Upper lobe of left lung (tissue), 6 donors: ENCODE results near the gene RAI1. TPM values are rescaled to one million over a fixed set of nuclear protein-coding genes. Genes with fewer than 3 reads are reported as not detected.

Source experiments
- ATAC-seq, 2 donors: fragments of 200-7000 bp; cut with Tn5 transposase; one replicate each; pipeline ENCODE4 v1.9.1; 2022; ENCODE audit warnings: mild to moderate bottlenecking in 2 of 2, moderate library complexity in 2 of 2; ENCODE audit not compliant: low FRiP score in 2 of 2
- DNase-seq, 2 donors: peaks; one replicate each; pipeline ENCODE4 v3.0.0-alpha.2; 2019 to 2020
- H3K27ac ChIP-seq, 4 donors: fragments of 200-600 bp; sonication (generic); one replicate each; pipeline ENCODE4 v1.5.1; 2016 to 2019
- H3K27me3 ChIP-seq, 4 donors: fragments of 200-600 bp; sonication (generic); one replicate each; pipeline ENCODE4 v1.5.1; 2017 to 2019
- H3K36me3 ChIP-seq, 4 donors: fragments of 200-600 bp; sonication (generic); one replicate each; pipeline ENCODE4 v1.5.1; 2016 to 2019
- H3K4me1 ChIP-seq, 4 donors: fragments of 200-600 bp; sonication (generic); one replicate each; pipeline ENCODE4 v1.5.1; 2018 to 2019
- H3K4me3 ChIP-seq, 4 donors: fragments of 200-600 bp; sonication (generic); one replicate each; pipeline ENCODE4 v1.5.1; 2017 to 2019; ENCODE audit warnings: mild to moderate bottlenecking in 2 of 4, moderate library complexity in 1 of 4
- H3K9me3 ChIP-seq, 4 donors: fragments of 200-600 bp; sonication (generic); one replicate each; pipeline ENCODE4 v1.5.1; 2018 to 2019
- EP300 ChIP-seq, 4 donors: sonication (generic); formaldehyde crosslinking; IDR thresholded peaks; one replicate each; pipeline ENCODE4 v1.5.1; 2017; ENCODE audit warnings: antibody characterized with exemption in 4 of 4, control low read depth in 2 of 4
- POLR2A ChIP-seq, 4 donors: fragments of 450-650 bp; IDR thresholded peaks; one replicate each; pipeline ENCODE4 v1.5.1; 2016 to 2017; ENCODE audit warnings: antibody characterized with exemption in 4 of 4, mild to moderate bottlenecking in 2 of 4
- POLR2AphosphoS5 ChIP-seq, 2 donors: sonication (generic); formaldehyde crosslinking; IDR thresholded peaks; one replicate each; pipeline ENCODE4 v1.5.1; 2017; ENCODE audit warnings: antibody characterized with exemption in 2 of 2
- WGBS, 2 donors: methylation state at CpG; one replicate each; pipeline ENCODE4 v1.1.5; 2017 to 2018; 5-methylcytosine and 5-hydroxymethylcytosine counted together
- total RNA-seq, 6 donors: library from RNA; depleted of rRNA in 4 of 6; stranded (reverse); fragments of >200 nt in 4 of 6; gene quantifications; one replicate each; pipeline versions ENCODE4 v1.1.0 to v1.2.1, GENCODE V29; 2016 to 2021
- TF ChIP-seq, protein P1 (sequence below), 6 experiments: fragments of 450-650 bp in 4 of 6; fragments of 200-600 bp in 2 of 6; sonication (generic) in 2 of 6; IDR thresholded peaks; one replicate each; pipeline ENCODE4 v1.5.1; 2016 to 2019; ENCODE audit warnings: antibody characterized with exemption in 6 of 6
- donor health status: DM: no; HTN: no; CAD: no; lungs with moderate emphysema.
- donor health status: DM: no; HTN: yes; CAD: no; lungs with severe emphysema.

RAI1 gene
- total RNA-seq, 6 donors from 2014 or later = 33.8 to 76.6 (median 41.2) TPM

DNA sequence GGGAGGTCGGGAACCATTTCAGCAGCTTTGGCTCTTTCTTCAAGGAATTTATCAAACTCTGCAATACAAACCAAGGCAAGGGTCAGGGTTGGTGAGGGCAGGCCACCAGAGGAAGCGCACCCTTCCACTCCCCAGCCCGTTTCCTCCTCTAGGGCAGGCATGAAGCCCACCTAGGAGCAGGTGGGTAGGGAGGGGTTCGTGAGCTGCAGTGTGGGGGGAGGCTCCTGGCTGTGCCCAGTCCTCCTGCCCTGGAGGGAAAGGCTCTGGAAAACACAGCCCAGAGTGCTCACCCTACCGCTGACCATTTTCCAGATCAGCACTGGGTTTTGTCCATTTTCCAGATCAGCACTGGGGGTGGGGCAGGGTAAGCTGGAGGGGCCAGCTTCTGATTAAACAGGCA, 166.5 kb downstream of the RAI1 start:
- WGBS, 2 donors = 94 to 100% methylated on average over 1 to 5 of the region's 5 CpGs

DNA sequence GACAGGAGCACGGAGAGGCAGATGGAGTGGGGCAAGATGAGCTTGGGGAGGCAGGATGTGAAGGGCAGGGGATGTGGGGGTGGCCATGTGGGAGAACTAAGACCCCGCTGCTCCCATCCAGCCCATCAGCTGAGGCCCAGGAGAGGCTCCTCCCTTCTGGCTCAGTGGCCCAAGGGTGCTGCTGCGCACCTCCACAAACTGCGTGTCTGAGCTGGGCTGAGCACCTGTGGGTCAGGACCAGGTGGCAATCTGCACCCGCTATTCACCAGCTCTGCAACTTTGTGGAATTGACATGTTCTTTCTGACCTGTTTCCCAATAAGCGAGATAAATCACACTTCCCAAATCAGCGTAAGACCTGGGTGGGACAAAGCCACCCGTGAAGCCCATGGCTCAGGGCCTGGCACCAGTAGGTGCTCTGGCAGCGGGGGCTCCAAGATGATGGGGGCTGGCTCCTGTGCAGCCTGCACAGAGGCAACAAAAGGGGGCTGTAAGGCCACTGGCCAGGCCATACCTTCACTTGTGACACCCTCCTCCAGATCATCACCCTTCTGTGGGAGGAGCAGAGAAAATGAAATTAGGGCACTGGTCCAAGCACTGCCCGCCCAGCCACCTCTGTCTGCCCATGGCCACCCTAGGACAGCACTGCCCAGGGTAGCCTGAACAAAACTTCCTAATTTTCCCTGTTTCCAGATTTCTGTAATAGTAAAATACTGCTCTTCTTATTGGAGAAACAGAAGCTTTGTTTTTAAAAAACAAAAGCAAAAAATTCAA, 167.2 kb downstream of the RAI1 start:
- TF ChIP-seq, protein P1, sequence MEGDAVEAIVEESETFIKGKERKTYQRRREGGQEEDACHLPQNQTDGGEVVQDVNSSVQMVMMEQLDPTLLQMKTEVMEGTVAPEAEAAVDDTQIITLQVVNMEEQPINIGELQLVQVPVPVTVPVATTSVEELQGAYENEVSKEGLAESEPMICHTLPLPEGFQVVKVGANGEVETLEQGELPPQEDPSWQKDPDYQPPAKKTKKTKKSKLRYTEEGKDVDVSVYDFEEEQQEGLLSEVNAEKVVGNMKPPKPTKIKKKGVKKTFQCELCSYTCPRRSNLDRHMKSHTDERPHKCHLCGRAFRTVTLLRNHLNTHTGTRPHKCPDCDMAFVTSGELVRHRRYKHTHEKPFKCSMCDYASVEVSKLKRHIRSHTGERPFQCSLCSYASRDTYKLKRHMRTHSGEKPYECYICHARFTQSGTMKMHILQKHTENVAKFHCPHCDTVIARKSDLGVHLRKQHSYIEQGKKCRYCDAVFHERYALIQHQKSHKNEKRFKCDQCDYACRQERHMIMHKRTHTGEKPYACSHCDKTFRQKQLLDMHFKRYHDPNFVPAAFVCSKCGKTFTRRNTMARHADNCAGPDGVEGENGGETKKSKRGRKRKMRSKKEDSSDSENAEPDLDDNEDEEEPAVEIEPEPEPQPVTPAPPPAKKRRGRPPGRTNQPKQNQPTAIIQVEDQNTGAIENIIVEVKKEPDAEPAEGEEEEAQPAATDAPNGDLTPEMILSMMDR (IDR thresholded peaks at IDR 0.05) = no peak
- TF ChIP-seq POLR2A (IDR thresholded peaks at IDR 0.05) = no peak
- TF ChIP-seq POLR2AphosphoS5 (IDR thresholded peaks at IDR 0.05) = no peak
- no peak for TF ChIP-seq EP300 (IDR thresholded peaks at IDR 0.05)
- 77 to 92% methylated on average over 8 to 10 of the region's 10 CpGs for WGBS, 2 donors
- DNase-seq (no peak), ATAC-seq (peak in 1 of 2 donors; percentile 24)
- no peak overlapping the region for H3K4me3 ChIP-seq
- peaks cover 35 to 60% (median 48%) of the 10 kb centered on the region in 4 donors for H3K4me1 ChIP-seq
- peaks cover 0 to 17% (median 9%) of the 10 kb centered on the region in 4 donors for H3K36me3 ChIP-seq
- H3K9me3 ChIP-seq = no peaks in the 10 kb centered on the region
- H3K27ac ChIP-seq = peak overlapping the region; percentile 82 to 88 (median 85)
- no peaks in the 10 kb centered on the region for H3K27me3 ChIP-seq

More for the DNA sequence above, 166.5 kb downstream of the RAI1 start:
- H3K4me1 ChIP-seq = peaks cover 32 to 67% (median 51%) of the 10 kb centered on the region in 4 donors
- no peaks in the 10 kb centered on the region for H3K9me3 ChIP-seq
- H3K36me3 ChIP-seq = peaks cover 0 to 17% (median 9%) of the 10 kb centered on the region in 4 donors
- no peak overlapping the region for H3K4me3 ChIP-seq
- no peak for DNase-seq
- H3K27me3 ChIP-seq = no peaks in the 10 kb centered on the region
- H3K27ac ChIP-seq = peak overlapping the region in 3 of 4 donors; percentile 82 to 88 (median 87)
- no peak for ATAC-seq
- TF ChIP-seq EP300 (IDR thresholded peaks at IDR 0.05) (no peak), POLR2AphosphoS5 (IDR thresholded peaks at IDR 0.05) (no peak), POLR2A (IDR thresholded peaks at IDR 0.05) (no peak)
- TF ChIP-seq, protein P1 (IDR thresholded peaks at IDR 0.05) = no peak

DNA sequence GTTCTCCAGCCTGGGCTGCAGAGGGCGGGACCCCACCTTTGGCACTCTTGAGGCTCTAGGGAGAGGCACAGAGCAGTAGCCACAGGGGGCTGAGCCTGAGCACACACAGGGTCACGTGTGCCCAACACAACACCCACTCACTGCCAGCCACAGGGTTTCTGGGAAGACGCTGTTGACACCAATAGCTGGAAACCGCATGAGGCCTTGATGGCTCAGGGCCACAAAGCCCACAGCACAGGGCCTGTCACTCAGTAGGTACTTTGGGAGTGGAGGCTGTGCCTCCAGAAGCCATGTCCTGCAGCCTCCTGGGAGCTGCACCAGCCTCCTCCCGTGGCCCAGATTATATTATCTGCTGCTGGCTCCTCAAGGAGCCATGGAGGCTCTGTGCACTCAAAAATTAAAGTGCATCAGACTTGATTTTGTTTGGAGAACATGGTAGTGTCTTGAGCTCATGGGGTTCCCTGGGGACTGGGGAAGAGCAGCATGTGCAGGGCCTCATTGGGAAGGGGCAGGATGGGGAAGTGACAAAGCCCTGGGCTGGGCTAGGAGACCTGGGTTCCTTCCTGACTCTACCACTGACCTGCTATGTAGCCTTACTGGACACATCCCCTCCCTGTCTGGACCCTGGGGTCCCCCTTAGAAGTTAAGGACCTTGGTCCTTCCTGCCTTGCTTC, 168.0 kb downstream of the RAI1 start:
- Histone ChIP-seq H3K4me1 (peaks cover 35 to 56% (median 46%) of the 10 kb centered on the region in 4 donors), H3K9me3 (no peaks in the 10 kb centered on the region), H3K27me3 (no peaks in the 10 kb centered on the region), H3K4me3 (no peak overlapping the region), H3K27ac (peak overlapping the region; percentile 82 to 88 (median 85)), H3K36me3 (peaks cover 0 to 17% (median 9%) of the 10 kb centered on the region in 4 donors)
- DNase-seq = peak in 1 of 2 donors; percentile 93
- peak; percentile 80 to 85 for TF ChIP-seq POLR2AphosphoS5 (IDR thresholded peaks at IDR 0.05)
- TF ChIP-seq EP300 (IDR thresholded peaks at IDR 0.05) = peak; percentile 9 to 96 (median 62)
- peak in 1 of 4 donors; percentile 31 for TF ChIP-seq POLR2A (IDR thresholded peaks at IDR 0.05)
- TF ChIP-seq, protein P1 (IDR thresholded peaks at IDR 0.05) = no peak
- peak; percentile 75 to 77 for ATAC-seq
- 37 to 76% methylated on average over 3 to 5 of the region's 5 CpGs for WGBS, 2 donors

DNA sequence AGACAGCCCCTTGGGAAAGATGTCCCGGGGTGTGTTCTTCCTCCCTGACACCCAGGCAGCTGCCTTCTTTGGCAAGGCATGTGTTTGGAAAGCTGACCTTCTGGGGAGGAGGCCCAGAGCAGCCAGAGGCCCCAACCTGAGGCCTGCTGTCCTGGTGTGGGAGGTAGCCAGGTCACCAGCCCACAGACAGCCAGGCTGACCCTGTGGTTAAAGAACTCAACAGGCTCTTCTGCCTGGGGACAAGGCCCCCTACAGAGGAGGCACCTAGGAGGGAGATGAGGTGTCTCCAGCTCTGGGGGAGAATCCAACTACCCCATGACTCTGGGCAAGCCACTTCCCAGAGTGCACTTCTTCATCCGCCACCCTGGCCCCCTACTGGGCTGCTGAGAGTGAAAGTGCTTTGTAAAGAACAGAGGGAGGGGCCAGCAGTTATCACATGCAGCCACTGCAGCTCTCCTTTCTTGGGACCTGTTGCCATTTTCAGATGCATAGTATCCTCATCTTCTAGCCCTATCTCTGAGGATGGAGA, 168.7 kb downstream of the RAI1 start:
- peak in 1 of 2 donors; percentile 69 for DNase-seq
- peak; percentile 51 to 59 for ATAC-seq
- 30% methylated on average over 2 of the region's 2 CpGs; no CpG with 5 or more reads in 1 of the 2 donors for WGBS, 2 donors
- no peak overlapping the region for H3K4me3 ChIP-seq
- peaks cover 0 to 17% (median 9%) of the 10 kb centered on the region in 4 donors for H3K36me3 ChIP-seq
- no peaks in the 10 kb centered on the region for H3K9me3 ChIP-seq
- H3K27ac ChIP-seq = peak overlapping the region; percentile 82 to 88 (median 85)
- TF ChIP-seq, protein P1 (IDR thresholded peaks at IDR 0.05) = peak in 5 of 6 experiments; percentile 10 to 49 (median 39)
- TF ChIP-seq POLR2A (IDR thresholded peaks at IDR 0.05) = no peak
- TF ChIP-seq POLR2AphosphoS5 (IDR thresholded peaks at IDR 0.05) = peak in 1 of 2 donors; percentile 38
- no peak for TF ChIP-seq EP300 (IDR thresholded peaks at IDR 0.05)
- no peaks in the 10 kb centered on the region for H3K27me3 ChIP-seq
- peaks cover 35 to 51% (median 46%) of the 10 kb centered on the region in 4 donors for H3K4me1 ChIP-seq
